DMS114 treated with DMSO at 0.1 percent for 48 hours (cell line): ENCODE measurements around the gene SETD1A.
A peak's percentile ranks its signal among the peaks of the same experiment; 100 is the strongest.

Source experiments
- DNase-seq: peaks from one replicate; lab custom pipeline; 2025; ENCODE audit not compliant: unreplicated experiment; lab: John Stamatoyannopoulos, UW

Gene SETD1A

GRCh38 chr16:30953111-30953510 lies 4.4 kb upstream of the SETD1A start:
- DNase-seq: no peak

DNA sequence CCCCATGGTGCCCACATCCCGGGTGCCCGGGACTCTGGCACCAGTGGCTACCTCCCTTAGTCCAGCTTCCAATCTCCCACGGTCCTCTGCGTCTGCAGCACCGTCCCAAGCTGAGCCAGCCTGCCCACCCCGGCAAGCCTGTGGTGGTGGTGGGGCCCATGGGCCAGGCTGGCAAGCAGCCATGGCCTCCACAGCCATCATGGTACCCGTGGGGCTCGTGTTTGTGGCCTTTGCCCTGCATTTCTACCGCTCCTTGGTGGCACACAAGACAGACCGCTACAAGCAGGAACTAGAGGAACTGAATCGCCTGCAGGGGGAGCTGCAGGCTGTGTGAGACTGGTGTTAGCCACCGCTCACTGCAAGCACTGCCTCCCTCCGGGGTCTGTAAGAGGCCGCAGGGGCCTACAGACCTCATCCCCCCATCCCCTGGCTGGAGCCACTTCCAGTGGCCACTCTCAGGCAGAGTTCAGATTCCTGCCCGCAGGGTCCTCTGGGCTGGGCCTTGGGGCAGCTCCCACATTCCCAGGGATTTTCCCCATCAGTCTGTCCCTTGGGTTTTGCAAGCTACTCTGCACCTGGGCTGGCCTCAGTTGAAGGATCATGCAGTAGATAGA lies 3.9 kb upstream of the SETD1A start:
- peak; percentile 43 for DNase-seq

DNA sequence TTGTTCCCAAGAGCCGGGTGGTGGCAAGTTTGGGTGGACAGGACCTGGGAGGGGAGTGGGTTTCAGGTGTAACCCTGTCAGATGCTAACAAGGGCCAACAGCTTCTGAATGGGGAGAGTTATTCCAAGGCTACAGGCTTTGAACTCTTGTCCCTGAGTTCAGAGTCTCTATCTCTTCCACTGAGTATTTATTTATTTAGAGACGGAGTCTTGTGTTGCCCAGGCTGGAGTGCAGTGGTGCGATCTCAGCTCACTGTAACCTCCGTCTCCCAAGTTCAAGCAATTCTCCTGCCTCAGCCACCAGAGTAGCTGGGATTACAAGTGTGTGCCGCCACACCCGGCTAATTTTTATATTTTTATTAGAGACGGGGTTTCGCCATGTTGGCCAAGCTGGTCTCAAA lies 2.6 kb upstream of the SETD1A start:
- no peak for DNase-seq

- DNase-seq: peak; percentile 69
Measured at GRCh38 chr16:30956601-30957455, 726 bp upstream of the SETD1A start.

- DNase-seq: no peak
Measured at GRCh38 chr16:30958175-30959079, 873 bp downstream of the SETD1A start.

DNA sequence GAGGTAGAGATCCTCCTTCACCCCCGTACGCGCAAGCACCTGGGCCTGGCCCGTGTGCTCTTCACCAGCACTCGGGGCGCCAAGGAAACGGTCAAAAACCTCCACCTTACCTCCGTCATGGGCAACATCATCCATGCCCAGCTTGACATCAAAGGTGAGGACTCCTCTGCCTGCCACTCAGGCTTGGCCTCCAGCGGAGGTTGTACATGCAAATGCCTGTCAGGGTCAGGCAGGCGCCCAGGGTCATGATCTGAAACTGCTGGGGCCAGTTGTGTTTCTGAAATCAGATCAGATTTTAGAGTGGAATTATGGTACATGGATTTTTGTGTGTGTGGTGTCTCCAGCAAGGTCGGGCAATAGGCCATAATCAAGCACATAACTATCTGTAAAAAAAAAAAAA lies 3.8 kb downstream of the SETD1A start:
- no peak for DNase-seq

GRCh38 chr16:30963925-30964511 lies 6.5 kb downstream of the SETD1A start:
- DNase-seq: no peak

- no peak for DNase-seq
Measured at GRCh38 chr16:30964574-30965226, 7.1 kb downstream of the SETD1A start.

DNA sequence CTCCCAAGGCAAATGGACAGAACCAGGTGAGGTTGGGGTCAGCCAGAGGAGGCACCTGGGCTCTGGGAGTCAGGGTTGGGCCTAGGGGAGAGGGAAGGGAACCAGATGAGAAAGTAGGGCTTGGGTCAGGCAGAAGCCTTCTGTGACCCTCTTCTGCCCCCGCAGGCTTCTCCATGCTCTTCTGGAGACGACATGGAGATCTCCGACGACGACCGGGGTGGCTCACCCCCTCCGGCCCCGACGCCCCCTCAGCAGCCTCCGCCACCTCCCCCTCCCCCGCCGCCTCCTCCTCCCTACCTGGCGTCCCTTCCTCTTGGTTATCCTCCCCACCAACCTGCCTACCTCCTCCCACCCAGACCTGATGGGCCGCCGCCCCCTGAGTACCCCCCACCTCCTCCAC lies 7.9 kb downstream of the SETD1A start:
- no peak for DNase-seq

DNA sequence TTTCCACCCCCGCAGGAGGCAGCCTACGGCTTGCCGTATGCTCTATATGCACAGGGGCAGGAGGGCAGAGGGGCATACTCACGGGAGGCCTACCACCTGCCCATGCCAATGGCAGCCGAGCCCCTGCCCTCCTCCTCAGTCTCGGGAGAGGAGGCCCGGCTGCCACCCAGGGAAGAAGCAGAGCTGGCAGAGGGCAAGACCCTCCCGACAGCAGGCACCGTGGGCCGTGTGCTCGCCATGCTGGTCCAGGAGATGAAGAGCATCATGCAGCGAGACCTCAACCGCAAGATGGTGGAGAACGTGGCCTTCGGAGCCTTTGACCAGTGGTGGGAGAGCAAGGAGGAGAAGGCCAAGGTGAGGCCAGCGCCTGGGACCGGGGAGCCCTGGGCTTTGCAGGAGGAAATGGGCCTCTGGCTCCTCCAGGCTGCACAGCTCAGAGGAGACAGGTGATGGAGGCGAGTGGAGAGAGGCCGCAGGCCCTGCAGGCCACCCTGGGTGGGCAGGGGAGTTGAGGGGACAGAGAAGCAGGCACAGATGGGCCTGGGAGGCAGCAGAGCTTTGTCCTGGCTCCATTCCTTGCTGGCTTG lies 8.6 kb downstream of the SETD1A start:
- DNase-seq: no peak

- DNase-seq: no peak
Measured at GRCh38 chr16:30967795-30968194, 10.2 kb downstream of the SETD1A start.

DNA sequence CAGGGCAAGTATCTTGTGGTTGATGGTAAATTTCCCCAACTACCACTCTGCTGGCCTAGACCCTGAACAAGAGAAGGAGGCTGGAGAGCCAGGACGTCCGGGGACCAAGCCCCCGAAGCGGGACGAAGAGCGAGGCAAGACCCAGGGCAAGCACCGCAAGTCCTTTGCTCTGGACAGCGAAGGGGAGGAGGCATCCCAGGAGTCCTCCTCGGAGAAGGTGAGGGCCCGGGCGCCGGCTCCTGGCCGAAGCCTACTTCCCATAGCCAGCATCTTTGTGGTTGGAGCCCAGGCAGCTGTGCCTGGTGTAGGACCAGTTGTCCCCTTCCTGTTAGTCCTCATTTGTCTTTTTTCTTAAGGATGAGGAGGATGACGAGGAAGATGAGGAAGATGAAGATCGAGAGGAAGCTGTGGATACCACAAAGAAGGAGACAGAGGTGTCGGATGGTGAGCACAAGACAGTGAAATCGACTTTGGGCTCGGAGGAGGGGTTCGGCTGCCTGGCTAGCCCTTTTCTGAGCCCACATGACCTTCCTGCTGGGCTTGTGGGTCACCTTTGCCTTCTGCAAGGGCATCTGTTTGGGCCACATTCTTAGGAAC lies 11.8 kb downstream of the SETD1A start:
- DNase-seq: no peak

- DNase-seq: no peak
Measured at GRCh38 chr16:30971298-30971697, 13.7 kb downstream of the SETD1A start.

- no peak for DNase-seq
Measured at GRCh38 chr16:30972872-30973271, 15.3 kb downstream of the SETD1A start.

GRCh38 chr16:30974348-30974747 lies 16.8 kb downstream of the SETD1A start:
- DNase-seq: no peak

DNA sequence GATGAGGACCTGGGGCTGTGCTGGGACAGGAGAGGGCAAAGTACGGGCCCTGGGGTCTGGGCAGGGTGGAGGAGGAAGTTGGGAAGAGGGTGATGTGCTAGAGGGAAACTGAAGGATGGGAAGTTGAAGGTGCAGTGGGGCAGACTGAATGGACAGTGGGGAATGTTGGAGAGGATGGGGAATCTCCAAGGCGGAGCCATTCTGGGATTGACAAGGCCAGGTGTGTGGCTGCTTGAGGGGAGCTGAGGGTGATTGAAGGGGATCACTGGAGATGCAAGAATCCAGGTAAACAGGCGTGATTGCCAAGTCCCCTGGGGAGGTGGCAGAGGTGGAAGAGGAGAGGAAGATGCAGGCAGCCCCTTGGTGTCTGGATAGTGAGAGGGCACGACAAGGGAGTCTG lies 18.9 kb downstream of the SETD1A start:
- no peak for DNase-seq

DNA sequence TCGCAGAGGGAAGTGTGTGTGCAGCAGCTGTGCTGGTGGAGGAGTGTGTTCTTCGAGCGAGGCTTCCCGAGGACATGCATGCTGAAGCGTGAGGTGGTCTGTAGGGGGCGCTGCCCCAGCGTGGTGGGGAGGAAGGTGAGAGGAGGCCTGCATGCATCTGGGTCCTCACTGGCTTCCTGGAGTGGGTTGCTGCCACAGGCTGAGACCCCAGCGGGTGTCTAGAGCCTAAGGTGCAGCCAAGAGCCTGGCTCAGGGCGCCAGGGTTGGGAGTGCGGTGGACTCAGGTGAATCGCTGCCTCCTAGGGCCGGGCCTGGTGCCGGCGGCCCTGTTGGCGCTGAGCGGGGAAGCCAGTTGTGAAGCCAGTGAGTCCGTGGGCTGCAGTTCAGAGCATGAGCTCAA lies 19.9 kb downstream of the SETD1A start:
- no peak for DNase-seq

- no peak for DNase-seq
Measured at GRCh38 chr16:30979170-30980022, 21.8 kb downstream of the SETD1A start.

GRCh38 chr16:30980023-30980371 lies 22.4 kb downstream of the SETD1A start:
- no peak for DNase-seq
